ENCODE measurements around the gene CD9.

Gene CD9

GRCh38 chr12:6271281-6271680 lies 71.1 kb downstream of the CD9 start:
- peak overlapping the region; percentile 95 for H3K27ac ChIP-seq (ENCODE audit: poor library complexity, severe bottlenecking)
- H3K4me3 ChIP-seq (ENCODE audit: severe bottlenecking) = no peak overlapping the region

DNA sequence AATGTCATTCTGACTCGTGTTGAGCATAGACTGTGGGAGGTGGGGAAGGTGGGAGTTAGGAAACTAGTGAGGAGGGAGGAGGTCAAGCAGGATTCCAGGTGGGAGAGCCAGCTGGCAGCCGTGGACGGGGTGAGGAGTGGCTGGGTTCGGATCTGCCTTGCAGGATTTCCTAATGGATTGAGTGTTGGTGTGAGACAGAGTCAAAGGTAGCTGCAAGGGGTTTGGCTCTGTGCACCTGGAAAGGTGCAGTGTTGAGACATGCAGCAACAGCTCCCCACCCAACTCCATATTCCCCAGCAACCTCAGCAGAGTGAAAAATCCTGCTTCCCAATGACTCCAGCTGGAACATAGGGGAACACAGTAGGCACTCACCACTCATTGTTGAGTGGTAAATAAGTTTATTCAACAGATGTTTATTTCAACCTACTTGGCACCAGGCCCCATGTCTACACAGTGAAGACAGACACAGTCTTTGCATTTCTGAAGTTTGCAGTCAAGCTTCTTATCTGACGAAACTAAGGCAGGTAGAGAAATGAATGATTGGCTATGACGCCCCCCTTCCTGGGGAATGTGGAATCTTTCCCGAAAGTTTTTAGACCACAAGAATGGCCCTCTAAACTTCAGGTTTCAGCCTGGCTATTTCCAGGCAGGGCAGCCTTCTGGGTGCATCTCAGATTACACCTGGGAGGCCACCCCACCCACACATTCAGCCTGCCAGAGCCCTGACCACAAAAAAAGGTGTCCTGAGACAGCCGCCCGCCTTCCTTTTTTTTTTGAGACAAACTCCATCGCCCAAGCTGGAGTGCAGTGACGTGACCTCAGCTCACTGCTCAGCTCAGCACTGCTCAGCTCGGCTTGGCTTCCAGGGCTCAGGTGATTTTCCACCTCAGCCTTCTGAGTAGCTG lies 72.4 kb downstream of the CD9 start:
- no peaks in the 10 kb centered on the region for H3K9me3 ChIP-seq (ENCODE audit: severe bottlenecking)
- TF ChIP-seq CTCF (IDR thresholded peaks at IDR 0.05; ENCODE audit: poor library complexity, severe bottlenecking) = no peak
- H3K4me1 ChIP-seq (ENCODE audit: insufficient read depth, poor library complexity, severe bottlenecking) = peaks cover 32% of the 10 kb centered on the region
- no peak overlapping the region for H3K4me3 ChIP-seq (ENCODE audit: severe bottlenecking)
- H3K27me3 ChIP-seq (ENCODE audit: insufficient read depth, poor library complexity, severe bottlenecking) = no peaks in the 10 kb centered on the region
- peak overlapping the region; percentile 95 for H3K27ac ChIP-seq (ENCODE audit: poor library complexity, severe bottlenecking)
- DNase-seq (ENCODE audit: low spot score) (peak; percentile 92), ATAC-seq (ENCODE audit: low read depth) (peak; percentile 87)
- H3K36me3 ChIP-seq (ENCODE audit: low read depth) = no peaks in the 10 kb centered on the region

More at GRCh38 chr12:6271281-6271680, 71.1 kb downstream of the CD9 start:
- Histone ChIP-seq H3K36me3 (ENCODE audit: low read depth) (no peaks in the 10 kb centered on the region), H3K27me3 (ENCODE audit: insufficient read depth, poor library complexity, severe bottlenecking) (no peaks in the 10 kb centered on the region), H3K9me3 (ENCODE audit: severe bottlenecking) (no peaks in the 10 kb centered on the region), H3K4me1 (ENCODE audit: insufficient read depth, poor library complexity, severe bottlenecking) (peaks cover 31% of the 10 kb centered on the region)
- TF ChIP-seq CTCF (IDR thresholded peaks at IDR 0.05; ENCODE audit: poor library complexity, severe bottlenecking) = no peak
- ATAC-seq (ENCODE audit: low read depth) = no peak
- no peak for DNase-seq (ENCODE audit: low spot score)

GRCh38 chr12:6273205-6273540 lies 73.0 kb downstream of the CD9 start:
- Histone ChIP-seq H3K27ac (ENCODE audit: poor library complexity, severe bottlenecking) (peak overlapping the region; percentile 95), H3K9me3 (ENCODE audit: severe bottlenecking) (no peaks in the 10 kb centered on the region), H3K4me1 (ENCODE audit: insufficient read depth, poor library complexity, severe bottlenecking) (peaks cover 38% of the 10 kb centered on the region), H3K27me3 (ENCODE audit: insufficient read depth, poor library complexity, severe bottlenecking) (no peaks in the 10 kb centered on the region), H3K4me3 (ENCODE audit: severe bottlenecking) (no peak overlapping the region), H3K36me3 (ENCODE audit: low read depth) (no peaks in the 10 kb centered on the region)
- ATAC-seq (ENCODE audit: low read depth) (no peak), DNase-seq (ENCODE audit: low spot score) (no peak)
- TF ChIP-seq CTCF (IDR thresholded peaks at IDR 0.05; ENCODE audit: poor library complexity, severe bottlenecking) = no peak

- ATAC-seq (ENCODE audit: low read depth) (no peak), DNase-seq (ENCODE audit: low spot score) (no peak)
- H3K27me3 ChIP-seq (ENCODE audit: insufficient read depth, poor library complexity, severe bottlenecking) = no peaks in the 10 kb centered on the region
- H3K4me3 ChIP-seq (ENCODE audit: severe bottlenecking) = no peak overlapping the region
- no peak for TF ChIP-seq CTCF (IDR thresholded peaks at IDR 0.05; ENCODE audit: poor library complexity, severe bottlenecking)
- peaks cover 40% of the 10 kb centered on the region for H3K4me1 ChIP-seq (ENCODE audit: insufficient read depth, poor library complexity, severe bottlenecking)
- H3K36me3 ChIP-seq (ENCODE audit: low read depth) = no peaks in the 10 kb centered on the region
- H3K27ac ChIP-seq (ENCODE audit: poor library complexity, severe bottlenecking) = peak overlapping the region; percentile 95
- no peaks in the 10 kb centered on the region for H3K9me3 ChIP-seq (ENCODE audit: severe bottlenecking)
Observed at GRCh38 chr12:6273541-6274230, 73.5 kb downstream of the CD9 start.
